Stimulated activated CD4-positive, alpha-beta T cell treated with anti-CD3 and anti-CD28 coated beads, Interleukin-12 subunit alpha, Interleukin-12 subunit beta, amount 100 ng/mL, for 4 hours (primary cell): Measurements from ENCODE around the gene XRCC5.

Experiments used
- DNase-seq: peaks from one replicate; pipeline ENCODE4 v3.0.0-alpha.2; 2020

Gene XRCC5

GRCh38 chr2:216086207-216086893 is 22.8 kb upstream of the XRCC5 start:
- no peak for DNase-seq

DNA sequence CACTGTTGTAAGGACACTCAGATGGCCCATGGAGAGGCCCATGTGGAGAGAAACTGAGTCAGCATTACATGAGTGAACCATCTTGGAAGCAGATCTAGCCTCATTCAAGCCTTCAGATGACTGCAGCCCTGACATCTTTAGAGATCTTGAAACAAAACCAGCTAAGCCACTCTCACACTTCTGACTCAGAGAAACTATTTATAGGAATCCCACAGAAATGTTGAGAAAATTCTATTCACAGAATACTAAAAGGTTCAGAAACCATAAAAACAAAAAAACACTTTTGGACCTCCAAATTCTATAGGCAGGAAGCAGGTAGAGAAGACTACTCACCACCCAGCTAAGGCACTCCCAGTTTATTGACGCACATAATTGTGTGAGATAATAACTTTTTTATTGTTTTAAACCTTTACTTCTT is 18.8 kb upstream of the XRCC5 start:
- DNase-seq = no peak

- DNase-seq = no peak
Observed at GRCh38 chr2:216092646-216093045, 16.5 kb upstream of the XRCC5 start.

DNA sequence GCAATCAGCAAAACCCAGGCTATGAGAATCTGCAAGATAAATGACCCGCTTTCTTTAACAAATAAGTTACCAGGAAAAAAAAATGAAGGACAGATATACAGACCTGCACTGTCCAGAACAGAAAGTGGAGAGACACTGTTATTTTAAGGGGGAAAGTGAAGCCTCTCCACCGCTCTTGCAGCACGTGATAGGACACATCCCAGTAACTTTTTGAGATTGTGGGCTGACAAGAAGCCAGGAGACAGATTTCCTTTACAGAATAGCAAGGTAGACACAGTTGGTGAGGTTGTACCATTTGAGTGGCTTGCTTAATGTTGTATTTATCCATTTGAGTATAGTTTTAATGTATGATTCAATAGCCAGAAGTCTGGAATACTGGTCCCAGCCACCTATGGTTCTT is 14.4 kb upstream of the XRCC5 start:
- no peak for DNase-seq

GRCh38 chr2:216098421-216099334 is 10.5 kb upstream of the XRCC5 start:
- no peak for DNase-seq

DNA sequence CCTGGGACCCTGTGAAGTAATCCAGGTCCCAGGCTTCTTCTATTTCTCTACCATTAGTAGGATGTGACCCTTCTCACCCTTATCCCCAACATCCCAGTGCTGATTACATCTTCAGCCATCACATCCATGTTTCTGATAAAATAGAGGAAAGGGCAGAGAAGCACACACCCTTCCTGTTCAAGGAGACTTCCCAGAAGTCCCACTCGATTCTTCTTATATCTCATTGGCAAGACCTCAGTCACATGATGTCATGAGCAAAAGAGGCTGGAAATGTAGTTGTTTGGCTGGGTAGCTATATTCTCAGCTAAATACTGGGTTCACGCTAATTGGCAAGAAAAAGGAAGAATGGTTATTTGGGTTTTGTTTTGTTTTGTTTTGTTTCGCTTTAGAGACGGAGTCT is 8.0 kb upstream of the XRCC5 start:
- no peak for DNase-seq

DNA sequence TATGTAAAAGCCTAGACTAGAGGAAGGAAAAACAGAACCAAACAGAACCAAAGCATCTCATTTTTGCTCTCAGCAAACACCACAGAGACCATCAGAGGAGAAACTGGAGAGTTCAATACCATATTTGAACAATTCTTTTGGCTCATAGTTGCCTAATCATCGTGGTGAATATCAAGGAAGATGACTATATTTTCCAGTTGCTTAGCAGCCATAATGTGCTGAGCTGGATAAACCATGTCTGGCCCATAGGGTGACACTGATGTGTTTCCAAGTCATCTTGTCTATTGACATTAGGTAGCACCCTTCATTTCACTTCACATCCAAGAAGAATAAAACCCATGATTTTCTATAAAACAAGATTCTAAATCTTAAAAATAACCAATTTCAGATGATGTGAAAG is 5.9 kb upstream of the XRCC5 start:
- no peak for DNase-seq

DNA sequence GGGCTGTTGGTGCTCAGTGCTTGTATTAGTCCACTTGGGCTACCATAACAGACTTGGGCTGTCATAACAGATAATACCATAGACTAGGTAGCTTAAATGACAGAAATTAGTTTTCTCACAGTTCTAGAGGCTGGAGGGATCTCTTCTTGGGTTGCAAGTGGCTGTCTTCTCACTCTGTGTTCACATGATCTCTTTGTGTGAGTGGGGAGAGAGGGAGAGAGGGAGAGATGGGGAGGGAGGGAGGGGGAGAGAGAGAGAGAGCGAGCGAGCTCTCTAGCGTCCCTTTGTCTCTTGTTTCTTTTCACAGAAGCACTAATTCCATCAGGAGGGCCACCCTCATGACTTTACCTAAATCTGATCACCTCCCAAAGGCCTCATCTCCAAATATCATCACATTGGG is 4.5 kb upstream of the XRCC5 start:
- DNase-seq = no peak

- no peak for DNase-seq
Observed at GRCh38 chr2:216107320-216107719, 1.8 kb upstream of the XRCC5 start.

GRCh38 chr2:216107760-216108159 is 1.4 kb upstream of the XRCC5 start:
- no peak for DNase-seq

- DNase-seq = no peak
Observed at GRCh38 chr2:216108310-216108966, 710 bp upstream of the XRCC5 start.

GRCh38 chr2:216109962-216110614 is 940 bp downstream of the XRCC5 start:
- DNase-seq = no peak

- no peak for DNase-seq
Observed at GRCh38 chr2:216110620-216111019, 1.5 kb downstream of the XRCC5 start.

- DNase-seq = no peak
Observed at GRCh38 chr2:216111122-216111521, 2.0 kb downstream of the XRCC5 start.

GRCh38 chr2:216112926-216113325 is 3.8 kb downstream of the XRCC5 start:
- no peak for DNase-seq

- no peak for DNase-seq
Observed at GRCh38 chr2:216113572-216113971, 4.4 kb downstream of the XRCC5 start.

GRCh38 chr2:216114382-216114713 is 5.2 kb downstream of the XRCC5 start:
- no peak for DNase-seq

- DNase-seq = peak; percentile 93
Observed at GRCh38 chr2:216114714-216115531, 5.8 kb downstream of the XRCC5 start.

GRCh38 chr2:216116418-216116817 is 7.3 kb downstream of the XRCC5 start:
- no peak for DNase-seq

DNA sequence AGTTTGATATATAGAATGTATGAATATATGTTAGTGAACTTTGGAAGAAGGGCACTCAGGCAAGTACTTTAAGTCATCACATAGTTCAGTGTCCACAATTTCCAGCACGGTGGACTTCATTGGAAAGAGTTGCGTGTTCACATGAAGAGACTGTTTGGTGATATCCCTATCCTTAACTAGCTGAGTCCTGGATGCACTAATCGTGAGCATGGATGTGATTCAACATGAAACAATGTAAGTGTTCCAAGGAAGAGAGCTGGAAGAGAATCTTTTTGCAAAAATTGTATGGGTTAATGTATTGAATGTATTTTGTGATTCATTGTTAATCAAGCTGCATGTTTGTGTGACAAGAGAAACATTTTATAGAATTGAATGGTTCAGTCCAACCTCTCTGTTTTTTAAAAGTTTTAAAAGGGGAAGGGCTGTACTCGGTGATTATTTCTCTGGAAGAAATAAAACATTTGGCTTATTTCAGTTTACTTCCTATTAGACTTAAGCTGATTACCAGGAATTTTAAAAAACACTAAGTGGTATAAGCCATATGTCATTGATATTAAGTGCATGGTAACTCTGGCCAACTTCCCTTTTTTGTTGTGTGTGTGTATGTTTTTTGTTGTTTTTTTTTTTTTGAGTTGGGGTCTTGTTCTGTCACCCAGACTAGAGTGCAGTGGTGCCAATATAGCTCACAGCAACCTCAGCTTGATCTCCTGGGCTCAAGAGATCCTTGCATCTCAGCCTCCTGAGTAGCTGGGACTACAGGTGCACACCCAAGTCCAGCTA is 8.6 kb downstream of the XRCC5 start:
- DNase-seq = no peak

GRCh38 chr2:216118474-216118873 is 9.3 kb downstream of the XRCC5 start:
- no peak for DNase-seq

- DNase-seq = no peak
Observed at GRCh38 chr2:216119146-216119545, 10.0 kb downstream of the XRCC5 start.
